ENCODE measurements around the gene SOWAHC. TPM values are rescaled to one million over a fixed set of nuclear protein-coding genes. Genes with fewer than 3 reads are reported as not detected.
"Not testable (repeated sequence)": the region's sequence is repeated elsewhere in the genome, so short reads cannot be mapped to it uniquely, and the experiment has no call there.

Gene SOWAHC
- total and polyA plus RNA-seq, 2 of the 13 experiments (the other 11 are each of a cell fraction or from before 2014, with no cell fraction given): 21.2 to 22.5 TPM

DNA sequence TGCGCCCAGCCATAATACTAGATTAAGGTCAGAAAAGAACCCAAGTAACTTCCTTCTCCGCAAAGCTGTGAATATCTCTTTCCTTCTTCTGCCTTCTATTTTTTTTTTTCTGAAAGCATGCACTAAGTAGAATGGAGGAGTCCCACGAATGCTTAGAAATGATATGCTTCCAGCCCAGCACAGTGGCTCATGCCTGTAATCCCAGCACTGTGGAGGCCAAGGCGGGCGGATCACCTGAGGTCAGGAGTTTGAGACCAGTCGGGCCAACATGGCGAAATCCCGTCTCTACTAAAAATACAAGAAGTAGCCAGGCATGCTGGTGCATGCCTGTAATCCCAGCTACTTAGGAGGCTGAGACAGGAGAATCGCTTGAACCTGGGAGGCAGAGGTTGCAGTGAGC lies 25.8 kb downstream of the SOWAHC start:
- not testable (repeated sequence) for H3K9me3 ChIP-seq (ENCODE audit: low read length); H3K27me3 ChIP-seq (ENCODE audit: control insufficient read depth in 1 of 2, insufficient read depth in 2 of 2, low read length in 2 of 2); BruUV-seq (replicated peaks)

More for the DNA sequence above, 25.8 kb downstream of the SOWAHC start:
- POLR2A ChIA-PET; H3K4me3 ChIP-seq (replicated peaks in 1 of 3; ENCODE audit: insufficient read depth in 1 of 3, low read depth in 2 of 3, low read length in 3 of 3); H3K79me2 ChIP-seq (ENCODE audit: insufficient read depth, low read length); H3K36me3 ChIP-seq (replicated peaks in 1 of 2; ENCODE audit: control insufficient read depth in 1 of 2, insufficient read depth in 2 of 2, low read length in 2 of 2); ATAC-seq; H3K9ac ChIP-seq (ENCODE audit: insufficient read depth, low read depth, low read length); FAIRE-seq; H4K20me1 ChIP-seq (ENCODE audit: insufficient read depth, low read length); intact Hi-C loops (cut with micrococcal nuclease; ENCODE audit: unreplicated experiment); H2AFZ ChIP-seq (ENCODE audit: low read length); CTCF ChIA-PET (ENCODE audit: low intra/inter-chr PET ratio, low total read pairs); H3K4me2 ChIP-seq (ENCODE audit: low read depth, low read length); in situ Hi-C loops (cut with HindIII; ENCODE audit: extremely low pct_ligation_motif_present, low pct_unique_long_range_greater_than_20kb); DNase-seq (ENCODE audit: low spot score); H3K27ac ChIP-seq (ENCODE audit: extremely low read length, insufficient read depth, low read length): not testable (repeated sequence)
- TF ChIP-seq, protein P1, sequence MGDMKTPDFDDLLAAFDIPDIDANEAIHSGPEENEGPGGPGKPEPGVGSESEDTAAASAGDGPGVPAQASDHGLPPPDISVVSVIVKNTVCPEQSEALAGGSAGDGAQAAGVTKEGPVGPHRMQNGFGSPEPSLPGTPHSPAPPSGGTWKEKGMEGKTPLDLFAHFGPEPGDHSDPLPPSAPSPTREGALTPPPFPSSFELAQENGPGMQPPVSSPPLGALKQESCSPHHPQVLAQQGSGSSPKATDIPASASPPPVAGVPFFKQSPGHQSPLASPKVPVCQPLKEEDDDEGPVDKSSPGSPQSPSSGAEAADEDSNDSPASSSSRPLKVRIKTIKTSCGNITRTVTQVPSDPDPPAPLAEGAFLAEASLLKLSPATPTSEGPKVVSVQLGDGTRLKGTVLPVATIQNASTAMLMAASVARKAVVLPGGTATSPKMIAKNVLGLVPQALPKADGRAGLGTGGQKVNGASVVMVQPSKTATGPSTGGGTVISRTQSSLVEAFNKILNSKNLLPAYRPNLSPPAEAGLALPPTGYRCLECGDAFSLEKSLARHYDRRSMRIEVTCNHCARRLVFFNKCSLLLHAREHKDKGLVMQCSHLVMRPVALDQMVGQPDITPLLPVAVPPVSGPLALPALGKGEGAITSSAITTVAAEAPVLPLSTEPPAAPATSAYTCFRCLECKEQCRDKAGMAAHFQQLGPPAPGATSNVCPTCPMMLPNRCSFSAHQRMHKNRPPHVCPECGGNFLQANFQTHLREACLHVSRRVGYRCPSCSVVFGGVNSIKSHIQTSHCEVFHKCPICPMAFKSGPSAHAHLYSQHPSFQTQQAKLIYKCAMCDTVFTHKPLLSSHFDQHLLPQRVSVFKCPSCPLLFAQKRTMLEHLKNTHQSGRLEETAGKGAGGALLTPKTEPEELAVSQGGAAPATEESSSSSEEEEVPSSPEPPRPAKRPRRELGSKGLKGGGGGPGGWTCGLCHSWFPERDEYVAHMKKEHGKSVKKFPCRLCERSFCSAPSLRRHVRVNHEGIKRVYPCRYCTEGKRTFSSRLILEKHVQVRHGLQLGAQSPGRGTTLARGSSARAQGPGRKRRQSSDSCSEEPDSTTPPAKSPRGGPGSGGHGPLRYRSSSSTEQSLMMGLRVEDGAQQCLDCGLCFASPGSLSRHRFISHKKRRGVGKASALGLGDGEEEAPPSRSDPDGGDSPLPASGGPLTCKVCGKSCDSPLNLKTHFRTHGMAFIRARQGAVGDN (CRISPR knock-in tag; IDR thresholded peaks at IDR 0.05): peak; percentile 12
- WGBS (ENCODE audit: low lambda C conversion rate): 98% methylated on average over 9 of the region's 9 CpGs
- H3K4me1 ChIP-seq (ENCODE audit: insufficient read depth, low read length): peaks cover 88% of the 10 kb centered on the region
